MCF 10A (cell line): Measurements from ENCODE around the gene ZBTB7C. TPM values are rescaled to one million over a fixed set of nuclear protein-coding genes. Genes with fewer than 3 reads are reported as not detected.

Experiments
- BruUV-seq: library from RNA; stranded (reverse); fragments of 400-500 nt; replicated peaks from 2 replicates; lab custom pipeline; 2021; lab: Mats Ljungman, UMichigan
- CTCF ChIA-PET: fragments of 300-600 bp; sonication (Branson Sonifier 250); formaldehyde crosslinking; extraction: SDS; loops from one replicate; lab custom pipeline; 2021; ENCODE audit warnings: antibody characterized with exemption, inconsistent platforms; lab: Yijun Ruan, JAX
- POLR2A ChIA-PET: fragments of 300-600, 350-650 bp; sonication (Branson Sonifier 250); formaldehyde crosslinking; extraction: SDS; loops from one replicate; lab custom pipeline; 2020; ENCODE audit warnings: antibody characterized with exemption, inconsistent platforms; lab: Yijun Ruan, JAX
- DNase-seq: peaks from one replicate; pipeline ENCODE4 v3.0.0-alpha.2; 2018; ENCODE audit not compliant: unreplicated experiment
- H3K27ac Mint-ChIP-seq: one replicate; pipeline ENCODE4 v1.8.0; 2022; ENCODE audit warnings: mild to moderate bottlenecking, low read depth, mixed read lengths; ENCODE audit not compliant: unreplicated experiment
- H3K27me3 Mint-ChIP-seq: one replicate; pipeline ENCODE4 v1.8.0; 2022; ENCODE audit warnings: mixed read lengths; ENCODE audit not compliant: insufficient read depth, unreplicated experiment
- H3K36me3 Mint-ChIP-seq: one replicate; pipeline ENCODE4 v1.8.0; 2022; ENCODE audit warnings: mild to moderate bottlenecking, moderate library complexity, mixed read lengths; ENCODE audit not compliant: insufficient read depth, unreplicated experiment
- H3K4me1 Mint-ChIP-seq: one replicate; pipeline ENCODE4 v1.8.0; 2022; ENCODE audit warnings: mixed read lengths; ENCODE audit not compliant: insufficient read depth, unreplicated experiment
- H3K4me3 Mint-ChIP-seq: one replicate; pipeline ENCODE4 v1.8.0; 2022; ENCODE audit warnings: mild to moderate bottlenecking, moderate library complexity, mixed read lengths; ENCODE audit not compliant: unreplicated experiment
- H3K9me3 Mint-ChIP-seq: one replicate; pipeline ENCODE4 v1.8.0; 2022; ENCODE audit warnings: mixed read lengths; ENCODE audit not compliant: unreplicated experiment
- CTCF ChIP-seq: fragments of 200-600 bp; IDR thresholded peaks from one replicate; pipeline ENCODE4 v1.8.0; 2022; ENCODE audit warnings: antibody characterized with exemption, mild to moderate bottlenecking; ENCODE audit not compliant: unreplicated experiment
- intact Hi-C: fragments of 100-400 bp; cut with micrococcal nuclease; formaldehyde crosslinking; loops from 2 replicates; pipeline ENCODE4 v1.14.1; 2022
- total RNA-seq: library from RNA; stranded (reverse); gene quantifications from 2 replicates; pipeline ENCODE4 v1.2.3, GENCODE V29; 2022

The ZBTB7C gene
- total RNA-seq, 1 experiment from 2014 or later, result 0.42 TPM

GRCh38 chr18:48306838-48307237 lies 102.3 kb downstream of the ZBTB7C start:
- POLR2A ChIA-PET, result no interaction called here

GRCh38 chr18:48304906-48305693 lies 104.1 kb downstream of the ZBTB7C start:
- no peak for TF ChIP-seq CTCF
- Mint-ChIP-seq H3K9me3 (no peaks in the 10 kb centered on the region), H3K36me3 (no peaks in the 10 kb centered on the region), H3K4me3 (no peak overlapping the region), H3K4me1 (peaks cover 6% of the 10 kb centered on the region), H3K27me3 (no peaks in the 10 kb centered on the region), H3K27ac (no peak overlapping the region)
- intact Hi-C loops, result no loop called here
- ChIA-PET CTCF (interaction anchor here (0.9 to 1.2 kb wide), 2 partner anchors 14 to 169 kb away, joined by 3 to 4 read pairs; no protein-coding TSS in a partner anchor), POLR2A (interaction anchor here (0.6 to 1.2 kb wide), 2 partner anchors 10 to 1292 kb away, joined by 3 read pairs; no protein-coding TSS in a partner anchor)
- DNase-seq, result no peak
- no TSS peak for BruUV-seq

More at GRCh38 chr18:48306838-48307237, 102.3 kb downstream of the ZBTB7C start:
- Mint-ChIP-seq H3K36me3 (no peaks in the 10 kb centered on the region), H3K27ac (no peak overlapping the region), H3K4me1 (no peaks in the 10 kb centered on the region), H3K4me3 (no peak overlapping the region), H3K9me3 (no peaks in the 10 kb centered on the region), H3K27me3 (no peaks in the 10 kb centered on the region)
- no TSS peak for BruUV-seq
- CTCF ChIA-PET, result interaction anchor here (0.6 kb wide), 2 partner anchors 77 to 158 kb away, joined by 3 read pairs; no protein-coding TSS in a partner anchor
- intact Hi-C loops, result no loop called here
- no peak for TF ChIP-seq CTCF
- no peak for DNase-seq

GRCh38 chr18:48303883-48304282 lies 105.3 kb downstream of the ZBTB7C start:
- Mint-ChIP-seq H3K36me3 (no peaks in the 10 kb centered on the region), H3K4me3 (no peak overlapping the region), H3K27ac (no peak overlapping the region), H3K27me3 (no peaks in the 10 kb centered on the region), H3K4me1 (peaks cover 7% of the 10 kb centered on the region), H3K9me3 (no peaks in the 10 kb centered on the region)
- no TSS peak for BruUV-seq
- CTCF ChIA-PET, result interaction anchor here (0.6 kb wide), 1 partner anchor 142 kb away, joined by 3 read pairs; no protein-coding TSS in a partner anchor
- no peak for TF ChIP-seq CTCF
- intact Hi-C loops, result no loop called here
- POLR2A ChIA-PET, result no interaction called here
- DNase-seq, result no peak

GRCh38 chr18:48302736-48303135 lies 106.4 kb downstream of the ZBTB7C start:
- Mint-ChIP-seq H3K4me1 (peaks cover 7% of the 10 kb centered on the region), H3K9me3 (no peaks in the 10 kb centered on the region), H3K27ac (no peak overlapping the region), H3K36me3 (no peaks in the 10 kb centered on the region), H3K4me3 (no peak overlapping the region), H3K27me3 (no peaks in the 10 kb centered on the region)
- TF ChIP-seq CTCF, result no peak
- DNase-seq, result no peak
- intact Hi-C loops, result no loop called here
- no TSS peak for BruUV-seq
- POLR2A ChIA-PET, result interaction anchor here (0.6 to 0.7 kb wide), 2 partner anchors 78 to 174 kb away, joined by 3 to 4 read pairs; no protein-coding TSS in a partner anchor
- CTCF ChIA-PET, result interaction anchor here (0.8 to 1.5 kb wide), 2 partner anchors 37 to 142 kb away, joined by 4 to 6 read pairs; no protein-coding TSS in a partner anchor
